Measurements from ENCODE around the gene ZNF32. TPM values are rescaled to one million over a fixed set of nuclear protein-coding genes. Genes with fewer than 3 reads are reported as not detected.

ZNF32 gene
- total and polyA plus RNA-seq, 2 of the 8 experiments (the other 6 are each of a cell fraction or from before 2014, with no cell fraction given): 17.2 to 22.5 TPM

- TF ChIP-seq CHD7 (IDR thresholded peaks at IDR 0.05; ENCODE audit: insufficient replicate concordance, low read length) (no peak), GABPA (IDR thresholded peaks at IDR 0.05; ENCODE audit: borderline replicate concordance, insufficient read depth, low read length) (no peak), CEBPB (IDR thresholded peaks at IDR 0.05; ENCODE audit: low read depth, low read length) (no peak), POLR2AphosphoS5 (IDR thresholded peaks at IDR 0.05; ENCODE audit: low read depth, low read length) (no peak), SP1 (IDR thresholded peaks at IDR 0.05; ENCODE audit: low read depth, low read length) (no peak), RNF2 (IDR thresholded peaks at IDR 0.05; ENCODE audit: borderline replicate concordance, low read depth, low read length, missing control alignments, poor library complexity, severe bottlenecking) (no peak), TCF12 (IDR thresholded peaks at IDR 0.05; ENCODE audit: low read depth, low read length) (no peak), CBX8 (IDR thresholded peaks at IDR 0.05; ENCODE audit: borderline replicate concordance, low read depth, low read length) (no peak), BRCA1 (IDR thresholded peaks at IDR 0.05; ENCODE audit: low read depth, low read length) (no peak), POLR2A (IDR thresholded peaks at IDR 0.05; ENCODE audit: control extremely low read depth in 1 of 2, low read depth in 2 of 2, low read length in 2 of 2) (no peak), NRF1 (IDR thresholded peaks at IDR 0.05; ENCODE audit: low read depth, low read length) (no peak), RXRA (IDR thresholded peaks at IDR 0.05; ENCODE audit: insufficient read depth, low read depth, low read length) (no peak), SAP30 (IDR thresholded peaks at IDR 0.05; ENCODE audit: insufficient read depth, insufficient replicate concordance, low read length) (no peak)
These were observed 26.6 kb downstream of the ZNF32 start (continued) for GRCh38 chr10:43622038-43622437.
